Measurements from ENCODE around the gene RAP1GAP. TPM values are rescaled to one million over a fixed set of nuclear protein-coding genes. Genes with fewer than 3 reads are reported as not detected.
A peak's percentile ranks its signal among the peaks of the same experiment; 100 is the strongest.

RAP1GAP gene
- total and polyA plus RNA-seq, 9 of the 15 experiments (the other 6 are each of a cell fraction or from before 2014, with no cell fraction given): 0.29 to 30.2 (median 19.2) TPM

DNA sequence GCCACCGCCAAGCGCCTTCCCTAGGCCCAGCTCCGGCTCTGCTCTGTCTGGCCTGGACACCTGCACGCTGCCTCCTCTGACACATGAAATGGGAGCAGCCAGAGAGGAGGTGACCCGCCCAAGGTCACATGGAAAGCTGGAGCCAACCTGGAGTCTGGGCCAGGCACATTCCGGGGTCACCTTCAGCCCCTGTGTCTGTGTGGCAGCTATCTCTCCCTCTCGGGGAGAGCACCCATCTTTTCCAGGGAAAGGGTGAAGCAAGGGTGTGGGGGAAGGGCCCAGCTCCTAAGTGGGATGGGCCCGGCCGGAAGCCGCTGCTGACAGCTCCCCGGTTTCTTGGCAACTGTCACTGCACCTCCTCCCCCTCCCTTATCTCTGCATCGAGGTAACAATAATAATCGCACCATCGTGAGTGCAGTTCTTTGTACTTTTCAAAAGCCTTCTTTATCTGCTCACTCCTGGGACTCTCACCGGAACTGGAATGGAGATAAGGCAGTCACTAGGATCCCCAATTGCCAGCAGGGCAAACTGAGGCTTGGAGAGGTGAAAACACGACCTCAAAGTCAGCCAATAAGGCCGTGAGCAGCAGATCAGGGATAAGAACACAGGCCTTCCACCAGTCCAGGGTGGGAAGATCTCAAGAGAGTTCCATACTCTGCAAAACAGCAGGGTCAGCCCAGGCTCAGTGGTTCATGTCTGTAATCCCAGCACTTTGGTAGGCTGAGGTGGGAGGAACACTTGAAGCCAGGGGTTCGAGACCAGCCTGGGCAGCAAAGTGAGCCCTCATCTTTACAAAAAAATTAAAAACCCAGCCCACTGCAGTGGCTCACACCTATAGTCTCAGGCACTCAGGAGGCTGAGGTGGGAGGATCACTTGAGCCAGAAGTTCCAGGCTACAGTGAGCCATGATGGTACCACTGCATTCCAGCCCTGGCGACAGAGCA is 36.9 kb downstream of the RAP1GAP start (continued):
- TF ChIP-seq HSF4 (CRISPR knock-in tag; IDR thresholded peaks at IDR 0.05; ENCODE audit: borderline replicate concordance) (no peak; the same call in 1 of the 2 replicates), SAP30 (IDR thresholded peaks at IDR 0.05; ENCODE audit: borderline replicate concordance, insufficient read depth, low read depth, low read length, poor library complexity, severe bottlenecking) (no peak), ARID1B (IDR thresholded peaks at IDR 0.05) (peak; percentile 96), KAT2B (IDR thresholded peaks at IDR 0.05; ENCODE audit: low read depth, low read length) (no peak), HDAC2 (IDR thresholded peaks at IDR 0.05) (peak; percentile 99), ZBTB8A (IDR thresholded peaks at IDR 0.05; ENCODE audit: partially characterized antibody) (no peak), NR3C1 (CRISPR knock-in tag; IDR thresholded peaks at IDR 0.05) (no peak), SMAD3 (CRISPR knock-in tag; conservative IDR thresholded peaks at IDR 0.05) (0 out of 2 replicates have a peak, but pooled peaks have one; percentile 10), JUND (IDR thresholded peaks at IDR 0.05; ENCODE audit: borderline replicate concordance, low read depth, low read length) (peak; percentile 81), JUND (tag; IDR thresholded peaks at IDR 0.05; ENCODE audit: borderline replicate concordance, low read depth, low read length) (peak; percentile 84; the same call in 2 of the 3 replicates), ARID2 (IDR thresholded peaks at IDR 0.05) (no peak), NCOA2 (IDR thresholded peaks at IDR 0.05; ENCODE audit: partially characterized antibody in 2 of 2) (no peak)
- TF ChIP-seq, protein P1, sequence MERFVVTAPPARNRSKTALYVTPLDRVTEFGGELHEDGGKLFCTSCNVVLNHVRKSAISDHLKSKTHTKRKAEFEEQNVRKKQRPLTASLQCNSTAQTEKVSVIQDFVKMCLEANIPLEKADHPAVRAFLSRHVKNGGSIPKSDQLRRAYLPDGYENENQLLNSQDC (CRISPR knock-in tag; IDR thresholded peaks at IDR 0.05): no peak
- TF ChIP-seq, protein P2, sequence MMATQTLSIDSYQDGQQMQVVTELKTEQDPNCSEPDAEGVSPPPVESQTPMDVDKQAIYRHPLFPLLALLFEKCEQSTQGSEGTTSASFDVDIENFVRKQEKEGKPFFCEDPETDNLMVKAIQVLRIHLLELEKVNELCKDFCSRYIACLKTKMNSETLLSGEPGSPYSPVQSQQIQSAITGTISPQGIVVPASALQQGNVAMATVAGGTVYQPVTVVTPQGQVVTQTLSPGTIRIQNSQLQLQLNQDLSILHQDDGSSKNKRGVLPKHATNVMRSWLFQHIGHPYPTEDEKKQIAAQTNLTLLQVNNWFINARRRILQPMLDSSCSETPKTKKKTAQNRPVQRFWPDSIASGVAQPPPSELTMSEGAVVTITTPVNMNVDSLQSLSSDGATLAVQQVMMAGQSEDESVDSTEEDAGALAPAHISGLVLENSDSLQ (IDR thresholded peaks at IDR 0.05): peak; percentile 94
- TF ChIP-seq, protein P3, sequence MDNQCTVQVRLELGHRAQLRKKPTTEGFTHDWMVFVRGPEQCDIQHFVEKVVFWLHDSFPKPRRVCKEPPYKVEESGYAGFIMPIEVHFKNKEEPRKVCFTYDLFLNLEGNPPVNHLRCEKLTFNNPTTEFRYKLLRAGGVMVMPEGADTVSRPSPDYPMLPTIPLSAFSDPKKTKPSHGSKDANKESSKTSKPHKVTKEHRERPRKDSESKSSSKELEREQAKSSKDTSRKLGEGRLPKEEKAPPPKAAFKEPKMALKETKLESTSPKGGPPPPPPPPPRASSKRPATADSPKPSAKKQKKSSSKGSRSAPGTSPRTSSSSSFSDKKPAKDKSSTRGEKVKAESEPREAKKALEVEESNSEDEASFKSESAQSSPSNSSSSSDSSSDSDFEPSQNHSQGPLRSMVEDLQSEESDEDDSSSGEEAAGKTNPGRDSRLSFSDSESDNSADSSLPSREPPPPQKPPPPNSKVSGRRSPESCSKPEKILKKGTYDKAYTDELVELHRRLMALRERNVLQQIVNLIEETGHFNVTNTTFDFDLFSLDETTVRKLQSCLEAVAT (IDR thresholded peaks at IDR 0.05): peak in 1 of 2 experiments; percentile 48; a peak in 1 of 4 replicates
- TF ChIP-seq, protein P4, sequence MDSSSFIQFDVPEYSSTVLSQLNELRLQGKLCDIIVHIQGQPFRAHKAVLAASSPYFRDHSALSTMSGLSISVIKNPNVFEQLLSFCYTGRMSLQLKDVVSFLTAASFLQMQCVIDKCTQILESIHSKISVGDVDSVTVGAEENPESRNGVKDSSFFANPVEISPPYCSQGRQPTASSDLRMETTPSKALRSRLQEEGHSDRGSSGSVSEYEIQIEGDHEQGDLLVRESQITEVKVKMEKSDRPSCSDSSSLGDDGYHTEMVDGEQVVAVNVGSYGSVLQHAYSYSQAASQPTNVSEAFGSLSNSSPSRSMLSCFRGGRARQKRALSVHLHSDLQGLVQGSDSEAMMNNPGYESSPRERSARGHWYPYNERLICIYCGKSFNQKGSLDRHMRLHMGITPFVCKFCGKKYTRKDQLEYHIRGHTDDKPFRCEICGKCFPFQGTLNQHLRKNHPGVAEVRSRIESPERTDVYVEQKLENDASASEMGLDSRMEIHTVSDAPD (CRISPR knock-in tag; IDR thresholded peaks at IDR 0.05): no peak
- TF ChIP-seq, protein P5, sequence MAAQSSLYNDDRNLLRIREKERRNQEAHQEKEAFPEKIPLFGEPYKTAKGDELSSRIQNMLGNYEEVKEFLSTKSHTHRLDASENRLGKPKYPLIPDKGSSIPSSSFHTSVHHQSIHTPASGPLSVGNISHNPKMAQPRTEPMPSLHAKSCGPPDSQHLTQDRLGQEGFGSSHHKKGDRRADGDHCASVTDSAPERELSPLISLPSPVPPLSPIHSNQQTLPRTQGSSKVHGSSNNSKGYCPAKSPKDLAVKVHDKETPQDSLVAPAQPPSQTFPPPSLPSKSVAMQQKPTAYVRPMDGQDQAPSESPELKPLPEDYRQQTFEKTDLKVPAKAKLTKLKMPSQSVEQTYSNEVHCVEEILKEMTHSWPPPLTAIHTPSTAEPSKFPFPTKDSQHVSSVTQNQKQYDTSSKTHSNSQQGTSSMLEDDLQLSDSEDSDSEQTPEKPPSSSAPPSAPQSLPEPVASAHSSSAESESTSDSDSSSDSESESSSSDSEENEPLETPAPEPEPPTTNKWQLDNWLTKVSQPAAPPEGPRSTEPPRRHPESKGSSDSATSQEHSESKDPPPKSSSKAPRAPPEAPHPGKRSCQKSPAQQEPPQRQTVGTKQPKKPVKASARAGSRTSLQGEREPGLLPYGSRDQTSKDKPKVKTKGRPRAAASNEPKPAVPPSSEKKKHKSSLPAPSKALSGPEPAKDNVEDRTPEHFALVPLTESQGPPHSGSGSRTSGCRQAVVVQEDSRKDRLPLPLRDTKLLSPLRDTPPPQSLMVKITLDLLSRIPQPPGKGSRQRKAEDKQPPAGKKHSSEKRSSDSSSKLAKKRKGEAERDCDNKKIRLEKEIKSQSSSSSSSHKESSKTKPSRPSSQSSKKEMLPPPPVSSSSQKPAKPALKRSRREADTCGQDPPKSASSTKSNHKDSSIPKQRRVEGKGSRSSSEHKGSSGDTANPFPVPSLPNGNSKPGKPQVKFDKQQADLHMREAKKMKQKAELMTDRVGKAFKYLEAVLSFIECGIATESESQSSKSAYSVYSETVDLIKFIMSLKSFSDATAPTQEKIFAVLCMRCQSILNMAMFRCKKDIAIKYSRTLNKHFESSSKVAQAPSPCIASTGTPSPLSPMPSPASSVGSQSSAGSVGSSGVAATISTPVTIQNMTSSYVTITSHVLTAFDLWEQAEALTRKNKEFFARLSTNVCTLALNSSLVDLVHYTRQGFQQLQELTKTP (IDR thresholded peaks at IDR 0.05; ENCODE audit: low read depth in 1 of 2, partially characterized antibody in 2 of 2): peak in 1 of 2 experiments; percentile 81

Measured in K562 (cell line).